Left lung (tissue), 10 donors: Measurements from ENCODE around the gene PANK3. TPM values are rescaled to one million over a fixed set of nuclear protein-coding genes. Genes with fewer than 3 reads are reported as not detected.

Experiments used
- ATAC-seq: fragments of 200-7000 bp; cut with Tn5 transposase; one replicate; pipeline ENCODE4 v1.9.1; 2020; ENCODE audit warnings: moderate library complexity
- DNase-seq, 4 donors: peaks; one replicate each; pipeline ENCODE4 v3.0.0-alpha.2; 2013 to 2020
- H3K27ac ChIP-seq, 2 donors: fragments of 200-600 bp; sonication (generic) in 1 of 2; one replicate each; pipeline versions ENCODE4 v1.5.0 to v1.8.0; 2020 to 2021
- H3K27me3 ChIP-seq, 2 donors: fragments of 200-600 bp; sonication (generic) in 1 of 2; one replicate each; pipeline versions ENCODE4 v1.5.0 to v1.8.0; 2020 to 2021
- H3K36me3 ChIP-seq, 2 donors: fragments of 200-600 bp; sonication (generic) in 1 of 2; one replicate each; pipeline versions ENCODE4 v1.5.0 to v1.8.0; 2020 to 2021
- H3K4me1 ChIP-seq, 2 donors: fragments of 200-600 bp; one replicate each; pipeline ENCODE4 v1.8.0; 2021
- H3K4me3 ChIP-seq, 2 donors: fragments of 200-600 bp; sonication (generic) in 1 of 2; one replicate each; pipeline versions ENCODE4 v1.5.0 to v1.8.0; 2020 to 2021; ENCODE audit warnings: mild to moderate bottlenecking in 1 of 2
- H3K9me3 ChIP-seq, 2 donors: fragments of 200-600 bp; sonication (generic) in 1 of 2; one replicate each; pipeline versions ENCODE4 v1.5.0 to v1.8.0; 2020 to 2021
- CTCF ChIP-seq, 2 donors: fragments of 200-600 bp; sonication (generic) in 1 of 2; IDR thresholded peaks; one replicate each; pipeline versions ENCODE4 v1.5.0 to v1.8.0; 2021; ENCODE audit warnings: antibody characterized with exemption in 2 of 2
- intact Hi-C, 2 donors: fragments of 100-400 bp; cut with DNase I; formaldehyde crosslinking; loops; one replicate each; pipeline versions ENCODE4 v1.11.2 to v1.14.2; 2022
- polyA plus RNA-seq, 6 donors: library from polyadenylated mRNA; unstranded; fragments of 120-200 nt; gene quantifications; one replicate each; pipeline ENCODE4 v1.2.1, GENCODE V29; 2013; ENCODE audit not compliant: insufficient read length in 6 of 6
- total RNA-seq, 2 donors: library from RNA; stranded (reverse); fragmentation: NEBNext Ultra II Directional; extraction: Animal tissue kit (Norgen Biotek cat#: 25700); gene quantifications; one replicate each; pipeline ENCODE4 v1.2.1, GENCODE V29; 2021
- donor health status: DM: no; HTN: yes; CAD: no.
- donor health status: DM: no; HTN: no; CAD: no.

The PANK3 gene
- total and polyA plus RNA-seq, 8 donors, result 48.1 to 73.0 (median 52.7) TPM

- Histone ChIP-seq H3K4me3 (no peak overlapping the region), H3K27ac (no peak overlapping the region), H3K27me3 (no peaks in the 10 kb centered on the region), H3K9me3 (no peaks in the 10 kb centered on the region), H3K4me1 (peaks cover 6 to 10% of the 10 kb centered on the region in 2 donors), H3K36me3 (peaks cover 0 to 31% of the 10 kb centered on the region in 2 donors)
- no peak for TF ChIP-seq CTCF (IDR thresholded peaks at IDR 0.05)
- DNase-seq (no peak), ATAC-seq (peak; percentile 33)
- intact Hi-C loops, result no loop called here
These were observed 8.5 kb downstream of the PANK3 start for GRCh38 chr5:168570490-168571328.

DNA sequence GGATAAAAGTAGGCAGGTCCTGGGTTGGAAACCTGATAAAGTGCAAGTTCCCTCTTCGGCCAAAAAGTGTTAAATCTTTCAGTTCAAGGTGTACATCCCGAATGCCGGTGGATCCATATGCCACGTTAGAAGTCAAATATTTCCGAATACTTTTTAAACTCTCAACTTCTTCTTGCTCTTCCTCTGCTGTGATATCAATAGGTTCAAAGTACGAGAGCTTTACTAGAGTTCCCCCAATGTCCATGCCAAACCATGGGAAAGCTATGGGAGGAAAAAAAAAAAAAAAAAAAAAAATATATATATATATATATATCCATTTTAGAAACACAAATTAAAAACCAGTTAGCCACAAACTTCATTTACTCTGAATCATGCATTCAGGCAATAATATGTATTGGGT is 10.4 kb downstream of the PANK3 start:
- DNase-seq, result no peak
- H3K4me3 ChIP-seq, result no peak overlapping the region
- no peak for TF ChIP-seq CTCF (IDR thresholded peaks at IDR 0.05)
- no peak for ATAC-seq
- H3K27ac ChIP-seq, result no peak overlapping the region
- intact Hi-C loops, result no loop called here
- H3K4me1 ChIP-seq, result no peaks in the 10 kb centered on the region
- H3K27me3 ChIP-seq, result no peaks in the 10 kb centered on the region
- no peaks in the 10 kb centered on the region for H3K9me3 ChIP-seq
- H3K36me3 ChIP-seq, result peaks cover 0 to 45% of the 10 kb centered on the region in 2 donors

- peaks cover 3 to 76% of the 10 kb centered on the region in 2 donors for H3K36me3 ChIP-seq
These were observed 15.2 kb downstream of the PANK3 start for GRCh38 chr5:168563959-168564358.

DNA sequence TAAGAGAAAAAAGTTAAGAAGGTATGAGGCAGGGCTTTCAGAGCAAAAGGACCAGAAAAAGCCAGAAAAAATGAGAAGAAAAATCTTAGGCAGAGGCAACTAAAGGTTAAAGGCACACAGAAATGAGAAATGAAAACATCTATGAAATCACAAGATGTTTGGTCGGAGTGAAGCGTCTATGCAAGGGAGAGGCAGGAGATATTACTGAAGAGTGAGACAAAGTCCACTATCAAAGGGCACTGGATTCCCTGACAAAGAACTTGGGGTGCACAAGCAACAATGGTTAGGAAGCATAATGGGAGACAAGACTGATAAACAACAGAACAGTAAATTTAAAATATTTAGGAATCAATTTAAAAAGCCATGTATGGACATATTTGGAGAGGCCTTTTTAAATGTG is 16.9 kb downstream of the PANK3 start:
- ATAC-seq, result no peak
- Histone ChIP-seq H3K36me3 (peaks cover 3 to 79% of the 10 kb centered on the region in 2 donors), H3K27me3 (no peaks in the 10 kb centered on the region), H3K27ac (no peak overlapping the region), H3K9me3 (no peaks in the 10 kb centered on the region), H3K4me3 (no peak overlapping the region), H3K4me1 (no peaks in the 10 kb centered on the region)
- TF ChIP-seq CTCF (IDR thresholded peaks at IDR 0.05), result no peak
- DNase-seq, result no peak
- intact Hi-C loops, result no loop called here

More at GRCh38 chr5:168563959-168564358, 15.2 kb downstream of the PANK3 start:
- no peaks in the 10 kb centered on the region for H3K27me3 ChIP-seq
- H3K4me1 ChIP-seq, result no peaks in the 10 kb centered on the region
- TF ChIP-seq CTCF (IDR thresholded peaks at IDR 0.05), result no peak
- intact Hi-C loops, result no loop called here
- no peak overlapping the region for H3K27ac ChIP-seq
- H3K4me3 ChIP-seq, result no peak overlapping the region
- DNase-seq (no peak), ATAC-seq (no peak)
- no peaks in the 10 kb centered on the region for H3K9me3 ChIP-seq

- TF ChIP-seq CTCF (IDR thresholded peaks at IDR 0.05), result no peak
- H3K9me3 ChIP-seq, result no peaks in the 10 kb centered on the region
- H3K4me1 ChIP-seq, result no peaks in the 10 kb centered on the region
- H3K36me3 ChIP-seq, result peaks cover under 1 to 87% of the 10 kb centered on the region in 2 donors
- H3K27ac ChIP-seq, result no peak overlapping the region
- DNase-seq (no peak), ATAC-seq (no peak)
- intact Hi-C loops, result no loop called here
- no peaks in the 10 kb centered on the region for H3K27me3 ChIP-seq
- H3K4me3 ChIP-seq, result no peak overlapping the region
These were observed 21.8 kb downstream of the PANK3 start for GRCh38 chr5:168557389-168557788.
